Measurements from ENCODE around the gene RPA1.

DNA sequence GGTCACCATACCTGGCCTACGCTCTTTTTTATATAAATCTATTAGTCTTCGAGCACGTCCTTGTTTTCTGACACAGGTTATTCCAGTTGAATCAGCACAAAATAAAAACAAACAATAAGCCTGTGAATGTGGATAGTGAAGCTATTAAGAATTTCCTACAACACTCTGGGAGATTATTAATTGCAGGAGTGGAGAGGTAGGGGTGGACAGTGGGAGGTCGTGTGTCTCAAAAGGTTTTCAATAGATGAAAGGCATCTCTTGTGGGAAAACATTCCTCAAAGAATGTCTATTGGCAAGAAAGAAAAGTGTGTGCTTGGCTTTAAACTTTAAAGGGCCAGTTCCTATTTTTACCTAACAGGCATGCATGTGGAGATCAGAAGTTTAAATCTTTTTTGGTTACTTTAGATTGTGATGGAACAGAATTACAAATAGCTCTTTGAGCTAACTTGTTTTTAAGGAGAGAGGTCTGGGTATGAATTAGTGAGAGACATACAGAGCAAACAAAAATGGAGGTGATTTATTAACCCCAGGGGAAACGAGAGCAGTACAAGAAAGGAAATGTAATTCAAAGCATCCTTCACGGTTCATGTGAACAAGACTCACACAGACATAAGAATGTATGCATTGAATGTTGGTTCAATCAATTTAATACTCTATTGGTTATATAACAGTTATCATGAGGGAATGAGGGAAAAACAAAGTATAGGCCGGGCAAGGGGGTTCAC is 9.1 kb upstream of the RPA1 start:
- TF ChIP-seq REST (IDR thresholded peaks at IDR 0.05; ENCODE audit: insufficient read depth in 1 of 2, low read depth in 2 of 2, low read length in 1 of 2) (no peak), CTCF (IDR thresholded peaks at IDR 0.05) (no peak), SIN3A (IDR thresholded peaks at IDR 0.05; ENCODE audit: borderline replicate concordance, insufficient read depth, low read depth, low read length) (no peak), POLR2AphosphoS5 (IDR thresholded peaks at IDR 0.05; ENCODE audit: low read depth, low read length) (no peak)
